Stomach (tissue), 9 donors: ENCODE results near the gene PPIL3. TPM values are rescaled to one million over a fixed set of nuclear protein-coding genes. Genes with fewer than 3 reads are reported as not detected.

Experiments used
- DNase-seq, 2 donors: peaks; one replicate each; pipeline versions ENCODE4 v3.0.0 to v3.0.0-alpha.2; 2013 to 2019
- H3K27ac ChIP-seq, 5 donors: fragments of 200-600 bp in 4 of 5; sonication (generic) in 4 of 5; one replicate each; pipeline ENCODE4 v1.5.1; 2013 to 2019; ENCODE audit warnings: mild to moderate bottlenecking in 1 of 5, moderate library complexity in 1 of 5
- H3K27me3 ChIP-seq, 3 donors: fragments of 200-600 bp; sonication (generic); one replicate each; pipeline ENCODE4 v1.5.1; 2017 to 2019; ENCODE audit warnings: mixed run types in 1 of 3
- H3K36me3 ChIP-seq, 4 donors: fragments of 200-600 bp; sonication (generic); 1 replicate in 3 of 4; 2 replicates in 1 of 4; pipeline ENCODE4 v1.5.1; 2016 to 2019
- H3K4me1 ChIP-seq, 4 donors: fragments of 200-600 bp; sonication (generic); one replicate each; pipeline ENCODE4 v1.5.1; 2016 to 2019
- H3K4me3 ChIP-seq, 4 donors: fragments of 200-600 bp; sonication (generic) in 3 of 4; one replicate each; pipeline ENCODE4 v1.5.1; 2016 to 2019; ENCODE audit warnings: mild to moderate bottlenecking in 1 of 4
- H3K9me3 ChIP-seq, 4 donors: fragments of 200-600 bp; sonication (generic); one replicate each; pipeline ENCODE4 v1.5.1; 2016 to 2019
- CTCF ChIP-seq, 7 experiments: fragments of 450-650 bp in 4 of 7; fragments of 200-600 bp in 3 of 7; sonication (generic) in 3 of 7; IDR thresholded peaks; one replicate each; pipeline ENCODE4 v1.5.1; 2016 to 2019; ENCODE audit warnings: antibody characterized with exemption in 7 of 7, control low read depth in 2 of 7, mild to moderate bottlenecking in 1 of 7
- EP300 ChIP-seq: sonication (generic); formaldehyde crosslinking; IDR thresholded peaks from one replicate; pipeline ENCODE4 v1.6.1; 2017; ENCODE audit warnings: antibody characterized with exemption
- POLR2A ChIP-seq, 4 donors: fragments of 450-650 bp; IDR thresholded peaks; one replicate each; pipeline ENCODE4 v1.6.1; 2016; ENCODE audit warnings: antibody characterized with exemption in 4 of 4, control low read depth in 2 of 4, mild to moderate bottlenecking in 1 of 4, moderate library complexity in 1 of 4
- POLR2AphosphoS5 ChIP-seq, 3 donors: sonication (generic); formaldehyde crosslinking; IDR thresholded peaks; one replicate each; pipeline ENCODE4 v1.6.1; 2016; ENCODE audit warnings: antibody characterized with exemption in 3 of 3
- WGBS, 5 donors: extraction: QIAGEN DNeasy Blood & Tissue Kit in 3 of 5; methylation state at CpG; one replicate each; pipeline versions ENCODE4 v1.1.5 to v1.1.7; 2013 to 2018; 5-methylcytosine and 5-hydroxymethylcytosine counted together
- intact Hi-C: fragments of 100-400 bp; cut with DNase I; formaldehyde crosslinking; loops from one replicate; pipeline ENCODE4 v1.15.1; 2023; ENCODE audit warnings: low total_unique reads
- polyA plus RNA-seq, 3 donors: library from polyadenylated mRNA; stranded (reverse); fragments of 200-250 nt; gene quantifications; one replicate each; pipeline ENCODE4 v1.2.3, GENCODE V29; 2013
- total RNA-seq, 5 donors: library from RNA; depleted of rRNA; stranded (reverse); fragments of >200 nt; gene quantifications; one replicate each; pipeline versions ENCODE4 v1.1.0 to v1.2.3, GENCODE V29; 2014 to 2016
- donor health status: healthy with polysubstance abuse.
- donor health status: Bipolar disorder and iron deficiency.
- donor health status: healthy.

Gene PPIL3
- total and polyA plus RNA-seq, 8 donors, result 5.5 to 51.2 (median 24.4) TPM; not detected in 2

DNA sequence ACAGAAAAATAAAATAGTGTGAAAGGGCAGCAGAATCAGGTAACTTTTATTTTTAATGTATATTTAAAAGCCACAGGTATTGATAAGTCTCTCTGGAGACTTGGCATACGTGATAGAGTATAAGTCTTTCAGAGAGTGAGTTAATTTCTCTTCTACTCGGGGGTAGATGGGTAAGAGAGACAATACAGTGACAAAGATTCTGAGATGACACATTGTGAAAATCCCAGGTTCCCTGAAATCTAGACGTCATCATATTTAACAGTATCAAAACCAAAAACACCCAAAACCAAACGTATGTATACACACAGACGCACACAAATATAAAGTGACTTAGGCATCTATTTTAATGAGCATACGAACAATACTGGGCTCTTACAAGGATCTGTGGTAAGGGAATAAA is 33.6 kb upstream of the PPIL3 start:
- 76 to 86% (median 85%) methylated on average over 6 of the region's 6 CpGs for WGBS, 5 donors
- no peaks in the 10 kb centered on the region for H3K27me3 ChIP-seq
- TF ChIP-seq CTCF (IDR thresholded peaks at IDR 0.05) (no peak), POLR2A (IDR thresholded peaks at IDR 0.05) (no peak), EP300 (no peak), POLR2AphosphoS5 (IDR thresholded peaks at IDR 0.05) (no peak)
- H3K36me3 ChIP-seq, result peaks cover 23 to 100% (median 96%) of the 10 kb centered on the region in 4 donors
- H3K4me3 ChIP-seq, result no peak overlapping the region
- DNase-seq, result no peak
- no peaks in the 10 kb centered on the region for H3K9me3 ChIP-seq
- intact Hi-C loops, result no loop called here
- no peak overlapping the region for H3K27ac ChIP-seq
- no peaks in the 10 kb centered on the region for H3K4me1 ChIP-seq

- Histone ChIP-seq H3K4me3 (no peak overlapping the region), H3K27me3 (no peaks in the 10 kb centered on the region), H3K36me3 (peaks cover 20 to 99% (median 94%) of the 10 kb centered on the region in 4 donors), H3K4me1 (no peaks in the 10 kb centered on the region), H3K27ac (no peak overlapping the region), H3K9me3 (no peaks in the 10 kb centered on the region)
- TF ChIP-seq POLR2AphosphoS5 (IDR thresholded peaks at IDR 0.05), result no peak
- no peak for TF ChIP-seq POLR2A (IDR thresholded peaks at IDR 0.05)
- no peak for TF ChIP-seq CTCF (IDR thresholded peaks at IDR 0.05)
- no peak for TF ChIP-seq EP300
- intact Hi-C loops, result no loop called here
- no peak for DNase-seq
Observed at GRCh38 chr2:200913654-200914053, 24.8 kb upstream of the PPIL3 start.

DNA sequence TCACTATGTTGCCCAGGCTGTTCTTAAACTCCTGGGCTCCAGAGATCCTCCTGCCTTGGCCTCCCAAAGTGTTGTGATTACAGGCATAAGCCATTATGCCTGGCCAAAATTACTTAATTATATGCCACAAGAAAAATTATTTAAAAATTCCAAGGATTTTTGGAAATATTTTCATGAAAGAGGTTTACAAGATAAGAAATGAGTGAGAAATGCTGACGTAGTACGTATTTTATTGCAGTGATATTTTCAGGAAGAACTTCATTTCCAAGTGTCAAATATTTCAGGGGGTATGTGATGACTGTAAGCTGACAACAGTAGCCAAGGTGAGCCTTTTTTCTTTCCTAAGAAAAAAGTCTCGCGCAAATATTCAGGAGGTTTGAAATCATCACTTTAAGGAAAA is 21.1 kb upstream of the PPIL3 start:
- Histone ChIP-seq H3K27ac (no peak overlapping the region), H3K4me1 (no peaks in the 10 kb centered on the region), H3K27me3 (no peaks in the 10 kb centered on the region), H3K9me3 (no peaks in the 10 kb centered on the region), H3K4me3 (no peak overlapping the region), H3K36me3 (peaks cover 13 to 86% (median 80%) of the 10 kb centered on the region in 4 donors)
- WGBS, 5 donors, result 93 to 97% (median 95%) methylated on average over 4 of the region's 4 CpGs
- no peak for DNase-seq
- intact Hi-C loops, result loop anchor here (10.0 kb wide), 1 partner anchor 145 kb away; no protein-coding TSS in a partner anchor
- TF ChIP-seq EP300, result no peak
- TF ChIP-seq POLR2AphosphoS5 (IDR thresholded peaks at IDR 0.05), result no peak
- no peak for TF ChIP-seq CTCF (IDR thresholded peaks at IDR 0.05)
- no peak for TF ChIP-seq POLR2A (IDR thresholded peaks at IDR 0.05)

DNA sequence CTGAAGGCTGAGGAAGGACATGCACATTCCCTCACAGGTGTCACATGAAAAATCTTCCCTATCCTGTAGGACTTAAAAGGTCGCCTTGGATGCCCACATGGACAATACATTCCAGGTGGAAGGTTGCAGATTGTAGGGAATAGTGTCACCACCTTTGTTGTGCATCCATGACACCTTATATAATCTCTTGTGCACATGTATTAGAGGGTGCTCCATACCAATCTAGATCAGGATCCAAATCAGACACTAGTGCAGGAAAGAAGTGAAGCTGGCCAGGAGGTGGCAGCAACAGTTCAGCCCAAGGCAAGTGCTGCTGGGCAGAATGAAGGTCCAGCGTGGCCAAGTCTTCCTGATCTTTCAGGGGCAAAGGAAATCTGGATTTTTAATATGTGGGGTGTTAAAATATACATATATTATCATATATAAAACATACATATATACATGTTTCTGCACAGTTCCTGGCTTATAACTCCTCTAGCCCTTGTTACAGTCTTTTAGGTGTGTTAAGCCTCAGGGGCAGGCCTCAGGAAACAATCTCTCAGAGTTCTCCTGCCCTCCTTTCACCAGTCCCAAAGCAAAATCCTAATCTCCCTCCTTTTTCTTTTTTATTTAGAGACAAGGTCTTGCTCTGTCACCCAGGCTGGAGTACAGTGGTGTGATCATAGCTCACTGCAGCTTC is 16.9 kb upstream of the PPIL3 start:
- TF ChIP-seq POLR2AphosphoS5 (IDR thresholded peaks at IDR 0.05) (peak in 1 of 3 donors; percentile 47), POLR2A (IDR thresholded peaks at IDR 0.05) (no peak), CTCF (IDR thresholded peaks at IDR 0.05) (peak in 5 of 7 experiments; percentile 39 to 80 (median 60)), EP300 (no peak)
- Histone ChIP-seq H3K9me3 (no peaks in the 10 kb centered on the region), H3K27ac (peak overlapping the region in 1 of 5 donors; percentile 23), H3K36me3 (peaks cover 0 to 76% (median 65%) of the 10 kb centered on the region in 4 donors), H3K4me1 (peaks cover 0 to 16% (median 6%) of the 10 kb centered on the region in 4 donors), H3K4me3 (no peak overlapping the region), H3K27me3 (no peaks in the 10 kb centered on the region)
- intact Hi-C loops, result loop anchor here (10.0 kb wide), 1 partner anchor 149 kb away; no protein-coding TSS in a partner anchor
- DNase-seq, result peak; percentile 79 to 90
- WGBS, 5 donors, result 44 to 59% (median 50%) methylated on average over 2 of the region's 2 CpGs
